Loucy (cell line): ENCODE results near the gene THADA.

Experiments
- H2AFZ ChIP-seq: fragments of 200-600 bp; sonication (generic); 2 replicates; pipeline ENCODE4 v1.6.0; 2016; ENCODE audit warnings: antibody characterized with exemption, mild to moderate bottlenecking, low read length, moderate library complexity
- H3F3A ChIP-seq: fragments of 200-600 bp; 2 replicates; pipeline ENCODE4 v1.6.0; 2016; ENCODE audit warnings: antibody characterized with exemption, low read depth, mild to moderate bottlenecking
- H3K27me3 ChIP-seq: fragments of 200-600 bp; sonication (generic); 2 replicates; pipeline ENCODE4 v1.6.1; 2014; ENCODE audit warnings: low read length, mild to moderate bottlenecking; ENCODE audit not compliant: insufficient read depth, poor library complexity, severe bottlenecking
- H3K36me3 ChIP-seq: fragments of 200-600 bp; sonication (generic); 2 replicates; pipeline ENCODE4 v1.6.1; 2016; ENCODE audit warnings: low read length; ENCODE audit not compliant: insufficient read depth
- H3K4me1 ChIP-seq: fragments of 200-600 bp; sonication (generic); 2 replicates; pipeline ENCODE4 v1.5.1; 2014; ENCODE audit warnings: low read length, mild to moderate bottlenecking; ENCODE audit not compliant: insufficient read depth, poor library complexity, severe bottlenecking
- H3K4me2 ChIP-seq: fragments of 200-600 bp; sonication (generic); 2 replicates; pipeline ENCODE4 v1.6.0; 2014; ENCODE audit warnings: antibody characterized with exemption, low read length, low read depth, mild to moderate bottlenecking; ENCODE audit not compliant: poor library complexity, severe bottlenecking
- H3K4me3 ChIP-seq: fragments of 200-600 bp; sonication (generic); 2 replicates; pipeline ENCODE4 v1.5.1; 2014; ENCODE audit warnings: low read length, mild to moderate bottlenecking, mixed read lengths; ENCODE audit not compliant: poor library complexity, severe bottlenecking
- H3K79me2 ChIP-seq: fragments of 200-600 bp; sonication (generic); 2 replicates; pipeline ENCODE4 v1.6.1; 2014; ENCODE audit warnings: low read length; ENCODE audit not compliant: insufficient read depth
- H3K9ac ChIP-seq: fragments of 200-600 bp; sonication (generic); 2 replicates; pipeline ENCODE4 v1.6.0; 2014; ENCODE audit warnings: mild to moderate bottlenecking, low read depth, low read length, moderate library complexity; ENCODE audit not compliant: poor library complexity, severe bottlenecking
- H3K9me2 ChIP-seq: fragments of 200-600 bp; sonication (generic); replicated peaks from 2 replicates; pipeline ENCODE4 v1.6.1; 2016; ENCODE audit warnings: low read depth, low read length, mixed read lengths
- H3K9me3 ChIP-seq: fragments of 200-600 bp; sonication (generic); 2 replicates; pipeline ENCODE4 v1.6.1; 2014; ENCODE audit warnings: mild to moderate bottlenecking, antibody characterized with exemption, low read length, low read depth; ENCODE audit not compliant: insufficient read depth
- H4K20me1 ChIP-seq: fragments of 200-600 bp; sonication (generic); 2 replicates; pipeline ENCODE4 v1.6.0; 2014; ENCODE audit warnings: antibody characterized with exemption, low read length, mild to moderate bottlenecking; ENCODE audit not compliant: insufficient read depth, poor library complexity, severe bottlenecking
- CTCF ChIP-seq: fragments of 200-600 bp; sonication (generic); conservative IDR thresholded peaks from 2 replicates; pipeline ENCODE4 v1.5.1; 2014; ENCODE audit warnings: mild to moderate bottlenecking, antibody characterized with exemption, low read length
- EZH2phosphoT487 ChIP-seq: fragments of 200-600 bp; IDR thresholded peaks from 2 replicates; pipeline ENCODE4 v1.6.1; 2018; ENCODE audit warnings: antibody characterized with exemption, mild to moderate bottlenecking, moderate library complexity, borderline replicate concordance

THADA gene

GRCh38 chr2:43469713-43470112 lies 126.1 kb downstream of the THADA start:
- H3K9me2 ChIP-seq: no peaks in the 10 kb centered on the region
- no peak for TF ChIP-seq EZH2phosphoT487
- TF ChIP-seq CTCF: no peak
- no peak overlapping the region for H3K4me2 ChIP-seq

GRCh38 chr2:43469094-43469493 lies 126.7 kb downstream of the THADA start:
- H3K4me1 ChIP-seq: no peaks in the 10 kb centered on the region
- H3K79me2 ChIP-seq: no peaks in the 10 kb centered on the region
- H3K9me3 ChIP-seq: no peaks in the 10 kb centered on the region
- H3F3A ChIP-seq: no peaks in the 10 kb centered on the region
- H3K36me3 ChIP-seq: peaks cover 2% of the 10 kb centered on the region; the same call in 1 of the 2 replicates
- TF ChIP-seq CTCF (no peak), EZH2phosphoT487 (no peak)
- H4K20me1 ChIP-seq: no peaks in the 10 kb centered on the region
- H3K4me2 ChIP-seq: no peak overlapping the region
- no peaks in the 10 kb centered on the region for H3K9me2 ChIP-seq
- H2AFZ ChIP-seq: no peak overlapping the region
- H3K9ac ChIP-seq: no peak overlapping the region
- no peaks in the 10 kb centered on the region for H3K27me3 ChIP-seq
- H3K4me3 ChIP-seq: no peak overlapping the region

More at GRCh38 chr2:43469713-43470112, 126.1 kb downstream of the THADA start:
- H2AFZ ChIP-seq: no peak overlapping the region
- no peak overlapping the region for H3K9ac ChIP-seq
- H4K20me1 ChIP-seq: no peaks in the 10 kb centered on the region
- no peak overlapping the region for H3K4me3 ChIP-seq
- H3K27me3 ChIP-seq: no peaks in the 10 kb centered on the region
- H3K36me3 ChIP-seq: peaks cover 5% of the 10 kb centered on the region; the same call in 1 of the 2 replicates
- H3F3A ChIP-seq: no peaks in the 10 kb centered on the region
- no peaks in the 10 kb centered on the region for H3K4me1 ChIP-seq
- no peaks in the 10 kb centered on the region for H3K9me3 ChIP-seq
- no peaks in the 10 kb centered on the region for H3K79me2 ChIP-seq

GRCh38 chr2:43467891-43468290 lies 127.9 kb downstream of the THADA start:
- no peak overlapping the region for H3K9ac ChIP-seq
- TF ChIP-seq CTCF: no peak
- TF ChIP-seq EZH2phosphoT487: no peak
- H3K4me1 ChIP-seq: no peaks in the 10 kb centered on the region

More at GRCh38 chr2:43467891-43468290, 127.9 kb downstream of the THADA start:
- Histone ChIP-seq H3K9me2 (no peaks in the 10 kb centered on the region), H3K79me2 (no peaks in the 10 kb centered on the region), H3K4me3 (no peak overlapping the region), H3K4me2 (no peak overlapping the region), H4K20me1 (no peaks in the 10 kb centered on the region), H3K9me3 (no peaks in the 10 kb centered on the region), H2AFZ (no peak overlapping the region), H3F3A (no peaks in the 10 kb centered on the region), H3K36me3 (no peaks in the 10 kb centered on the region), H3K27me3 (no peaks in the 10 kb centered on the region)
